Liver (tissue), 10 donors: ENCODE results near the gene CKMT2. TPM values are rescaled to one million over a fixed set of nuclear protein-coding genes. Genes with fewer than 3 reads are reported as not detected.

ENCODE experiments used
- DNase-seq: peaks from one replicate; pipeline ENCODE4 v3.0.0-alpha.2; 2017; ENCODE audit warnings: low spot score
- H3K27ac ChIP-seq, 2 donors: one replicate each; pipeline ENCODE4 v1.7.0; 2013; ENCODE audit warnings: inconsistent platforms in 2 of 2, low read length in 2 of 2, control low read depth in 1 of 2, low read depth in 1 of 2, mild to moderate bottlenecking in 1 of 2
- H3K27me3 ChIP-seq, 4 donors: one replicate each; pipeline versions ENCODE4 v1.6.1 to v1.7.0; 2013; ENCODE audit warnings: low read length in 3 of 4, inconsistent platforms in 1 of 4, mild to moderate bottlenecking in 1 of 4, moderate library complexity in 1 of 4; ENCODE audit not compliant: control insufficient read depth in 4 of 4, insufficient read depth in 4 of 4
- H3K36me3 ChIP-seq, 4 donors: one replicate each; pipeline versions ENCODE4 v1.6.1 to v1.7.0; 2013; ENCODE audit warnings: low read length in 3 of 4, mild to moderate bottlenecking in 3 of 4, low read depth in 1 of 4, moderate library complexity in 1 of 4; ENCODE audit not compliant: control insufficient read depth in 4 of 4, insufficient read depth in 3 of 4
- H3K4me1 ChIP-seq, 4 donors: one replicate each; pipeline versions ENCODE4 v1.6.1 to v1.7.0; 2013; ENCODE audit warnings: low read length in 3 of 4, mild to moderate bottlenecking in 3 of 4, moderate library complexity in 1 of 4; ENCODE audit not compliant: control insufficient read depth in 4 of 4, insufficient read depth in 4 of 4
- H3K4me3 ChIP-seq, 3 donors: one replicate each; pipeline versions ENCODE4 v1.6.1 to v1.7.0; 2013; ENCODE audit warnings: low read length in 3 of 3, control low read depth in 1 of 3, low read depth in 1 of 3, mild to moderate bottlenecking in 1 of 3
- H3K9ac ChIP-seq, 2 donors: one replicate each; pipeline ENCODE4 v1.7.0; 2013; ENCODE audit warnings: low read length in 2 of 2, mild to moderate bottlenecking in 2 of 2, moderate library complexity in 2 of 2, control low read depth in 1 of 2, low read depth in 1 of 2
- H3K9me3 ChIP-seq, 4 donors: one replicate each; pipeline versions ENCODE4 v1.6.1 to v1.7.0; 2013; ENCODE audit warnings: low read length in 3 of 4; ENCODE audit not compliant: control insufficient read depth in 4 of 4
- EGR1 ChIP-seq, 2 donors: IDR thresholded peaks; 2 replicates each; pipeline ENCODE4 v1.6.1; 2016 to 2018; ENCODE audit warnings: antibody characterized with exemption in 2 of 2, low read depth in 2 of 2
- FOXA2 ChIP-seq: IDR thresholded peaks from 2 replicates; pipeline ENCODE4 v1.6.1; 2016; ENCODE audit warnings: antibody characterized with exemption
- JUND ChIP-seq, 2 donors: IDR thresholded peaks; 2 replicates each; pipeline ENCODE4 v1.6.1; 2016; ENCODE audit warnings: antibody characterized with exemption in 2 of 2
- NR2F2 ChIP-seq: IDR thresholded peaks from 2 replicates; pipeline ENCODE4 v1.6.1; 2016; ENCODE audit warnings: antibody characterized with exemption
- WGBS: extraction: QIAGEN DNeasy Blood & Tissue Kit; methylation state at CpG from one replicate; pipeline ENCODE4 v1.1.7; 2013; 5-methylcytosine and 5-hydroxymethylcytosine counted together
- polyA plus RNA-seq, 2 donors: library from polyadenylated mRNA; stranded (reverse) in 1 of 2; unstranded in 1 of 2; fragments of 200-250 nt in 1 of 2; fragments of >200 nt in 1 of 2; fragmentation: Nextera tagmentation in 1 of 2; extraction: Ambion mirVana in 1 of 2; gene quantifications; one replicate each; pipeline versions ENCODE4 v1.2.1 to v1.2.3, GENCODE V29; 2013 to 2015
- small RNA-seq: library from RNA; depleted of rRNA; stranded (forward); fragments of <200 nt; gene quantifications from one replicate; pipeline ENCODE3, GENCODE V24; 2014
- total RNA-seq, 2 donors: library from RNA; depleted of rRNA; stranded (reverse); fragments of >200 nt; gene quantifications; one replicate each; pipeline ENCODE4 v1.2.3, GENCODE V29; 2014
- TF ChIP-seq, protein P1 (sequence below): IDR thresholded peaks from 2 replicates; pipeline ENCODE4 v1.6.1; 2016; ENCODE audit warnings: antibody characterized with exemption
- TF ChIP-seq, protein P2 (sequence below): IDR thresholded peaks from 2 replicates; pipeline ENCODE4 v1.6.1; 2016; ENCODE audit warnings: antibody characterized with exemption
- donor health status: healthy.
- donor health status: healthy.
- donor health status: healthy.
- donor health status: healthy.
- donor health status: healthy.

CKMT2 gene
- total and polyA plus RNA-seq, 4 donors: 0.20 to 2.6 (median 0.82) TPM

DNA sequence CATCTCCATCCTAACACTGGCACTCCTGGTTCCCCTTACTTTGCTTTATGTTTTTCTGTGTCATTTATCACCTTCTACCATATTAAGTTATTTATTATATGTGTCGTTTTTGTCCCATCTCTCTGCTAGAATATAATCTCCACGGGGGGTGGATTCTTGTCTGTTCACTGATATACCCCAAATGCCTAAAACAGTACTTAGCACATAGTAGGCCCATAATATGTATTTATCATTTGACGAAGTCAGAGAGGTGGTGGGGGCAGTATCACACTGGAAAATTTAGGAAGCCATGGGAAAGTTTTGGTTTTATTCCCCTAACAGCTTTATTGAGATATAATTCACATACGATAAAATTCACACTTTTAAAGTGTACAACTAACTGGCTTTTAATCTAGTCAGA is 82.7 kb downstream of the CKMT2 start:
- Histone ChIP-seq H3K27ac (no peak overlapping the region), H3K9me3 (no peaks in the 10 kb centered on the region), H3K36me3 (peaks cover 0 to 27% (median 20%) of the 10 kb centered on the region in 4 donors), H3K4me1 (peaks cover 2 to 6% (median 3%) of the 10 kb centered on the region in 4 donors), H3K9ac (no peak overlapping the region), H3K4me3 (no peak overlapping the region), H3K27me3 (no peaks in the 10 kb centered on the region)
- 94% methylated on average over 4 of the region's 4 CpGs for WGBS
- TF ChIP-seq JUND (IDR thresholded peaks at IDR 0.05) (no peak), NR2F2 (no peak), FOXA2 (no peak), EGR1 (IDR thresholded peaks at IDR 0.05; ENCODE audit: low read depth in 2 of 2) (no peak)
- TF ChIP-seq, protein P1, sequence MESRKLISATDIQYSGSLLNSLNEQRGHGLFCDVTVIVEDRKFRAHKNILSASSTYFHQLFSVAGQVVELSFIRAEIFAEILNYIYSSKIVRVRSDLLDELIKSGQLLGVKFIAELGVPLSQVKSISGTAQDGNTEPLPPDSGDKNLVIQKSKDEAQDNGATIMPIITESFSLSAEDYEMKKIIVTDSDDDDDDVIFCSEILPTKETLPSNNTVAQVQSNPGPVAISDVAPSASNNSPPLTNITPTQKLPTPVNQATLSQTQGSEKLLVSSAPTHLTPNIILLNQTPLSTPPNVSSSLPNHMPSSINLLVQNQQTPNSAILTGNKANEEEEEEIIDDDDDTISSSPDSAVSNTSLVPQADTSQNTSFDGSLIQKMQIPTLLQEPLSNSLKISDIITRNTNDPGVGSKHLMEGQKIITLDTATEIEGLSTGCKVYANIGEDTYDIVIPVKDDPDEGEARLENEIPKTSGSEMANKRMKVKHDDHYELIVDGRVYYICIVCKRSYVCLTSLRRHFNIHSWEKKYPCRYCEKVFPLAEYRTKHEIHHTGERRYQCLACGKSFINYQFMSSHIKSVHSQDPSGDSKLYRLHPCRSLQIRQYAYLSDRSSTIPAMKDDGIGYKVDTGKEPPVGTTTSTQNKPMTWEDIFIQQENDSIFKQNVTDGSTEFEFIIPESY: no peak
- TF ChIP-seq, protein P2, sequence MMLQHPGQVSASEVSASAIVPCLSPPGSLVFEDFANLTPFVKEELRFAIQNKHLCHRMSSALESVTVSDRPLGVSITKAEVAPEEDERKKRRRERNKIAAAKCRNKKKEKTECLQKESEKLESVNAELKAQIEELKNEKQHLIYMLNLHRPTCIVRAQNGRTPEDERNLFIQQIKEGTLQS: no peak
- no peak for DNase-seq

Small RNAs within 50 kb of the gene (small RNA-seq; reads per million reads assigned to genes)
- gene AC026436.1: not detected

Other genes with a start within 250 kb of the CKMT2 start
- gene ZCCHC9, start 68.3 kb downstream of the CKMT2 start, total RNA-seq: 10 to 100 TPM; 18.2 to 19.8 TPM
- gene ZCCHC9, start 68.3 kb downstream of the CKMT2 start, polyA plus RNA-seq: 10 to 100 TPM; 13.5 to 19.9 TPM
- gene ACOT12, start 160.8 kb downstream of the CKMT2 start, total RNA-seq: 10 to 100 TPM; 16.9 to 76.4 TPM
- gene ACOT12, start 160.8 kb downstream of the CKMT2 start, polyA plus RNA-seq: 10 to 100 TPM; 26.8 to 50.7 TPM